ENCODE results near the gene SMIM38. TPM values are rescaled to one million over a fixed set of nuclear protein-coding genes. Genes with fewer than 3 reads are reported as not detected.
A peak's percentile ranks its signal among the peaks of the same experiment; 100 is the strongest.

Gene SMIM38
- total RNA-seq, 1 donor: under 0.01 TPM

DNA sequence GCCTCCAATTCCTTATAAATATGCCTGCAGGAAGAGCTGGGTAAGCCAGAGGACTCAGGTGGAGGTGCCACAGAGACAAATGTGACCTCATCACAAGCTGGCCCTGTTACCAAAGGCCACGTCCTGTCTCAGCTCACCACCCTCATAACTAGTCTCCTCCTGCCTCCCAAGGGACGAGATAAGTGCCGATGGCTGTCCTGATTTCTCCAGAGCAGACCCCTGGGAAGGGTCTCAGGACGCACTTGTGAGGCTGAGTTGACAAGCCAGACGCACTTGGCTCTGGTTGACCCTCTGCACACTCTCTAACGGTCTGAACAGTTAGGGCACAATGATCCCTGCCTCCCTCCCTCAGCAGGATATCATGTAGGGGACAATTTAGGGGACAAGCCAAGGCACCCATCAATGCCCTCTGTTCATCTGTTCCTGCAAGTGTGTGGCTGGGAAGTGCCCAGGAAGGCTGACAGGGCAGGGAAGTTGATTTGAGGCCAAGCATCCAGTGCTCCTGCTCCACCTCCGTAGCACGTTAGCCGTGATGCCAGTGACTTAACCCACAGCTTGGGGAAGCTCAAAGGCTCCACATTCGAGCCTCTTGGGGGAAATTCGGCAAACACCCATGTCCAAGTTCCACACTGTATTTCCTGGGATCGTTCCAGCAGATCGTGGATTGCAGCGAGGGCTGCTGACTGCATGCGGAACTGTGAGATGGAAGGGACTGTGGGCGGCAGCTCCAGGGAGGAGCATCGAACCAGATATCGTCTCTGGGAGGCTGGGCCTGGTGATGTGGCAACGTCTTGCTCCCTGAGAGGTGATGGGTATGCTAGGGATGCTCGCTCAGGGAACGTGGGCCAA, 2.8 kb downstream of the SMIM38 start:
- TF ChIP-seq, protein P1, sequence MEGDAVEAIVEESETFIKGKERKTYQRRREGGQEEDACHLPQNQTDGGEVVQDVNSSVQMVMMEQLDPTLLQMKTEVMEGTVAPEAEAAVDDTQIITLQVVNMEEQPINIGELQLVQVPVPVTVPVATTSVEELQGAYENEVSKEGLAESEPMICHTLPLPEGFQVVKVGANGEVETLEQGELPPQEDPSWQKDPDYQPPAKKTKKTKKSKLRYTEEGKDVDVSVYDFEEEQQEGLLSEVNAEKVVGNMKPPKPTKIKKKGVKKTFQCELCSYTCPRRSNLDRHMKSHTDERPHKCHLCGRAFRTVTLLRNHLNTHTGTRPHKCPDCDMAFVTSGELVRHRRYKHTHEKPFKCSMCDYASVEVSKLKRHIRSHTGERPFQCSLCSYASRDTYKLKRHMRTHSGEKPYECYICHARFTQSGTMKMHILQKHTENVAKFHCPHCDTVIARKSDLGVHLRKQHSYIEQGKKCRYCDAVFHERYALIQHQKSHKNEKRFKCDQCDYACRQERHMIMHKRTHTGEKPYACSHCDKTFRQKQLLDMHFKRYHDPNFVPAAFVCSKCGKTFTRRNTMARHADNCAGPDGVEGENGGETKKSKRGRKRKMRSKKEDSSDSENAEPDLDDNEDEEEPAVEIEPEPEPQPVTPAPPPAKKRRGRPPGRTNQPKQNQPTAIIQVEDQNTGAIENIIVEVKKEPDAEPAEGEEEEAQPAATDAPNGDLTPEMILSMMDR (IDR thresholded peaks at IDR 0.05; ENCODE audit: extremely low read depth, low read depth, low read length): no peak
- H3K4me1 ChIP-seq (ENCODE audit: insufficient read depth, low read length): peaks cover 12% of the 10 kb centered on the region
- H3K36me3 ChIP-seq (ENCODE audit: insufficient read depth, low read length): no peaks in the 10 kb centered on the region
- no peaks in the 10 kb centered on the region for H3K9me3 ChIP-seq (ENCODE audit: low read depth, low read length)
- no peaks in the 10 kb centered on the region for H3K79me2 ChIP-seq (ENCODE audit: insufficient read depth, low read length)
- no peaks in the 10 kb centered on the region for H3K27me3 ChIP-seq (ENCODE audit: insufficient read depth, low read length)
- H3K27ac ChIP-seq (ENCODE audit: low read depth, low read length): no peak overlapping the region
- no peak overlapping the region for H3K4me2 ChIP-seq (ENCODE audit: insufficient read depth, low read length)
- no peak overlapping the region for H2AFZ ChIP-seq (ENCODE audit: low read length)
- peak; percentile 65 for DNase-seq (ENCODE audit: insufficient read length, low spot score, missing footprints)
- H4K20me1 ChIP-seq (ENCODE audit: insufficient read depth, low read length): no peaks in the 10 kb centered on the region
- no peak overlapping the region for H3K4me3 ChIP-seq (ENCODE audit: insufficient read depth, low read length)

DNA sequence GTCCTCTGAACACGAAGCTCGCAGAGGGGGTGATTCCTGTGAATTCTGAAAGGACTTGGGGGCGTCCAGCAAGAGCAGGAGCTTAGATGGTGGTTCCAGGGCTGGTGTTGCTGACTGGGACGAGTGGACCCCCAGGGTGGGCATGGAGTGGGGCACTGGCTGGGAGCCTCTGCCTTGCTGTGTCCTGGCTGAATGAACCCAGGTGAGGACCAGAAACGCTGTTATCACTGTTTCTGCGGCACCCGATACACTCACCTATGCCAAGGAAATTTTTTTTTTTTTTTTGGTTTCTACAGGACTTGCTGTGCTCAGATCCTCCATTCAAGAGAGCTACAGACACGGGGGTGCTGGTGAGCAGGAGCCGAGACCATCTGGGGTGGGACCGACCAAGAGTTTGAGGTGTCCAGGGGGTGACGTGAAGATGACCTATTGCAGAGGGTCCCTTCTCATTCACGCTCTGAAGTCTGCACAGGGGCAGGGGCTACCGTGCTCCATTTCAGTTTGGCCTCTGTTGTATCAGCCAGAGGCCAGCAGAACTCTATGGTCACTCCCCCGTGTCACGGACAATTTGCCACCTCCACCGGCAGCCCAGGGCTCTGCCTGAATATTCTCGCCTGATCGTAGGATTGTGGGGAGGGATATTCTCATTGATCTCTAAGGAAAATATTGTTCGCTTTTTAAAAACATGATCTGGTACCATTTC, 3.6 kb downstream of the SMIM38 start:
- H3K27me3 ChIP-seq (ENCODE audit: insufficient read depth, low read length): no peaks in the 10 kb centered on the region
- H3K27ac ChIP-seq (ENCODE audit: low read depth, low read length): no peak overlapping the region
- H3K36me3 ChIP-seq (ENCODE audit: insufficient read depth, low read length): no peaks in the 10 kb centered on the region
- no peak overlapping the region for H3K4me3 ChIP-seq (ENCODE audit: insufficient read depth, low read length)
- H2AFZ ChIP-seq (ENCODE audit: low read length): no peak overlapping the region
- no peak overlapping the region for H3K4me2 ChIP-seq (ENCODE audit: insufficient read depth, low read length)
- H4K20me1 ChIP-seq (ENCODE audit: insufficient read depth, low read length): no peaks in the 10 kb centered on the region
- peaks cover 8% of the 10 kb centered on the region for H3K4me1 ChIP-seq (ENCODE audit: insufficient read depth, low read length)
- no peaks in the 10 kb centered on the region for H3K79me2 ChIP-seq (ENCODE audit: insufficient read depth, low read length)
- DNase-seq (ENCODE audit: insufficient read length, low spot score, missing footprints): peak; percentile 59
- TF ChIP-seq, protein P1 (IDR thresholded peaks at IDR 0.05; ENCODE audit: extremely low read depth, low read depth, low read length): no peak
- no peaks in the 10 kb centered on the region for H3K9me3 ChIP-seq (ENCODE audit: low read depth, low read length)

DNA sequence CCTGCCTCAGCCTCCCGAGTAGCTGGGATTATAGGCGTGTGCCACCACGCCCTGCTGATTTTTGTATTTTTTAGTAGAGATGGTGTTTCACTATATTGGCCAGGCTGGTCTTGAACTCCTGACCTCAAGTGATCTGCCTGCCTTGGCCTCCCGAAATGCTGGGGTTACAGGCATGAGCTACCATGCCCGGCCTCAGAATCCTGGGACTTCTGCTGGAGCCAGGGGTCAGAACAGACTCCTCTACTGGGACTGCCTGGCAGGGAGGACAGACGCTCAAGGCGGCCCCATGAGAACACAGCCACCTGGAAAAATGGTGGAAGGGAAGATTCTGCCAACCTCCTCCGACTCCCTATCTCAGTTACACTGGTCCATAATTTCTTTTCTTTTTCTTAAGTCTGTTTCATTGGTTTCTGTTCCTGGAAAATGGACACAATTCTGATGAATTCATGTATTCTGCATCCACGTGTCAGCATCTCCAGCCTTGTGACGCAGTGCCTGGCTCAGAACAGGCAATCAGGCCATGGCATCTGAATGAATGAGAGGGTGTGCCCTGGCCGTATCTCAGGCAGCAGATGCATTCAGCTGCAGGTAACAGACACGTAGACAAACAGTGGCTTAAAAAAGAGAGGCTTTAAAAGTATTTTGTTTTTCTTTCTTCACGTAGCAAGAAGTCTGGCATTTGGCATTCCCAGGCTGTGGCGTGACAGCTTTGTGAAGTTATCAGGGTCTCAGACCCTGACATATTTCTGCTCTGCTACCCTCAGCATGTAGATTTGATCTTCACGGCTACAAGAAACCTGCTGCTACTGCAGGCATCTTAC, 4.8 kb downstream of the SMIM38 start:
- Histone ChIP-seq H3K27ac (ENCODE audit: low read depth, low read length) (no peak overlapping the region), H2AFZ (ENCODE audit: low read length) (no peak overlapping the region), H3K4me1 (ENCODE audit: insufficient read depth, low read length) (peaks cover 8% of the 10 kb centered on the region), H3K27me3 (ENCODE audit: insufficient read depth, low read length) (no peaks in the 10 kb centered on the region), H3K4me2 (ENCODE audit: insufficient read depth, low read length) (no peak overlapping the region), H3K36me3 (ENCODE audit: insufficient read depth, low read length) (no peaks in the 10 kb centered on the region), H3K79me2 (ENCODE audit: insufficient read depth, low read length) (no peaks in the 10 kb centered on the region), H3K4me3 (ENCODE audit: insufficient read depth, low read length) (no peak overlapping the region), H3K9me3 (ENCODE audit: low read depth, low read length) (no peaks in the 10 kb centered on the region), H4K20me1 (ENCODE audit: insufficient read depth, low read length) (no peaks in the 10 kb centered on the region)
- no peak for DNase-seq (ENCODE audit: insufficient read length, low spot score, missing footprints)
- TF ChIP-seq, protein P1 (IDR thresholded peaks at IDR 0.05; ENCODE audit: extremely low read depth, low read depth, low read length): no peak
